ENCODE measurements around the gene RPN1.
A peak's percentile ranks its signal among the peaks of the same experiment; 100 is the strongest.

The RPN1 gene

DNA sequence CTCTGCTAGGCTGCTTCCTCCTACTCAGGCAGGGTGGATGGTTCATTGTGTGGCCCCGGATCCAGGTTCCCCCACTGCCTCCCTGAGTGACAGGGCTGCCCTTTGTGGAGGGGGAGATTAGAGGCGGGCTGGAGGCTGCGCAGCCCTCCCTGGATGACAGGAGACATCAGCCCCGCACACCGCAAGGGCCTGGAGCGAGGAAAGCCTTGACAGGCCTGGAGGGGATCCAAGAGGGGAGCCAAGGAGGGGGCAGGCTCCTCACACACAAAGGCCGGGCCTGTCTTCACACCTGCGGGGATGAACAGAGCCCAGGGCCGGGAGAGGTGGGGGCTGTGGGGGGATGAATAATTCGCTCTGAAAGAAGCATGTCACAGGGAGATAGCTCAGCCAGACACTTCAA lies 72.9 kb downstream of the RPN1 start:
- TF ChIP-seq, protein P1, sequence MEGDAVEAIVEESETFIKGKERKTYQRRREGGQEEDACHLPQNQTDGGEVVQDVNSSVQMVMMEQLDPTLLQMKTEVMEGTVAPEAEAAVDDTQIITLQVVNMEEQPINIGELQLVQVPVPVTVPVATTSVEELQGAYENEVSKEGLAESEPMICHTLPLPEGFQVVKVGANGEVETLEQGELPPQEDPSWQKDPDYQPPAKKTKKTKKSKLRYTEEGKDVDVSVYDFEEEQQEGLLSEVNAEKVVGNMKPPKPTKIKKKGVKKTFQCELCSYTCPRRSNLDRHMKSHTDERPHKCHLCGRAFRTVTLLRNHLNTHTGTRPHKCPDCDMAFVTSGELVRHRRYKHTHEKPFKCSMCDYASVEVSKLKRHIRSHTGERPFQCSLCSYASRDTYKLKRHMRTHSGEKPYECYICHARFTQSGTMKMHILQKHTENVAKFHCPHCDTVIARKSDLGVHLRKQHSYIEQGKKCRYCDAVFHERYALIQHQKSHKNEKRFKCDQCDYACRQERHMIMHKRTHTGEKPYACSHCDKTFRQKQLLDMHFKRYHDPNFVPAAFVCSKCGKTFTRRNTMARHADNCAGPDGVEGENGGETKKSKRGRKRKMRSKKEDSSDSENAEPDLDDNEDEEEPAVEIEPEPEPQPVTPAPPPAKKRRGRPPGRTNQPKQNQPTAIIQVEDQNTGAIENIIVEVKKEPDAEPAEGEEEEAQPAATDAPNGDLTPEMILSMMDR (IDR thresholded peaks at IDR 0.05; ENCODE audit: control extremely low read depth, extremely low read depth, low read depth, missing control alignments) = no peak
- no peak for DNase-seq (ENCODE audit: extremely low spot score)
- ChIA-PET POLR2A (no interaction called here), CTCF (no interaction called here)

- TF ChIP-seq, protein P1 (IDR thresholded peaks at IDR 0.05; ENCODE audit: control extremely low read depth, extremely low read depth, low read depth, missing control alignments) = no peak
- ChIA-PET CTCF (no interaction called here), POLR2A (no interaction called here)
- DNase-seq (ENCODE audit: extremely low spot score) = no peak
These were observed 74.3 kb downstream of the RPN1 start for GRCh38 chr3:128576290-128576689.

GRCh38 chr3:128575777-128576176 lies 74.8 kb downstream of the RPN1 start:
- POLR2A ChIA-PET = no interaction called here
- no peak for DNase-seq (ENCODE audit: extremely low spot score)
- TF ChIP-seq, protein P1 (IDR thresholded peaks at IDR 0.05; ENCODE audit: control extremely low read depth, extremely low read depth, low read depth, missing control alignments) = no peak
- CTCF ChIA-PET = no interaction called here

DNA sequence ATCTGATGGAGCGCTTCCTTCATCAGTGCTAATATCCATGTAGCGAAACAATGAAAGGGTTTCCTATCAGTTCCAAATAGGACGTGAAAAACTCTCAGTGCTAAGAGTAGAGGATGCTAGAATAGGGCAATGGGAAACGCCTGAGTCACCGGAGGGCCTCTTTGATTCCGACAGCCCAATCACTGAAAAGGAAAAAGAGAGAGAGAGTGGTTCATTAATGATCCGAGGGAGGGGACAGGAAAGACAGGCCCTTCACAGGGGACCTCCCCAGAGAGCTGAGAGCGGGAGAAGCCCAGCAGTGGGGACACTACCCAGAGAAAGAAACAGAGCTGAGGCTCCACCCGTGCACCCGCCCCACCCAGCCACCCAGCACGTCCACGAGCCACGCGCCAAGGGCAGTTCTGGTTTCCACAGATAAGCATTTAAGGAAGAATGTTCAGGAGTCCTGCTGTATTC lies 76.9 kb downstream of the RPN1 start:
- ChIA-PET CTCF (interaction anchor here (0.7 to 2.4 kb wide), 6 partner anchors 8 to 35 kb away, joined by 3 to 10 read pairs (median 7); no protein-coding TSS in a partner anchor), POLR2A (interaction anchor here (0.6 to 0.7 kb wide), 2 partner anchors 1284 to 1623 kb away, joined by 3 to 4 read pairs; no protein-coding TSS in a partner anchor)
- TF ChIP-seq, protein P1 (IDR thresholded peaks at IDR 0.05; ENCODE audit: control extremely low read depth, extremely low read depth, low read depth, missing control alignments) = no peak
- DNase-seq (ENCODE audit: extremely low spot score) = no peak

DNA sequence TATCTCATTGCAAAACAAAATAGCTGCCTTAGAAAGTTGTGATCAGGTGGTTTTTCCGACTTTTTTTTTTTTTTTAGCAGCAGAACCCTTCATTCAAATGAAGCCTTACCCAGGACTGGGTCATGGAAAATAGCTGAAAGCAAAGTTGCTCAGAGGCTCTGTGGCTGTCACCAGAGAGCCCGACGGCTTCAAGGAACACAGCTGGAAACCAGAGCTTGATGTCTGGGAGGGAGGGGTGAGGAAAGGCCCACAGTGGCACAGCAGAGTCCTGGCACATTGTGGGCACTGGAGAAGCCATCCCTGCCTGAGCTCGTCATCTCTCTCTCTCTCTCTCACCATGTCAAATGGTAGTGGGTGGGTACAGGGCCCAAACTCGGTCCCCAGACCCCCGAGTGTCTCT lies 77.5 kb downstream of the RPN1 start:
- ChIA-PET POLR2A (interaction anchor here (0.7 kb wide), 1 partner anchor 1285 kb away, joined by 4 read pairs; no protein-coding TSS in a partner anchor), CTCF (interaction anchor here (0.7 to 2.4 kb wide), 8 partner anchors 9 to 147 kb away, joined by 3 to 10 read pairs (median 6); no protein-coding TSS in a partner anchor)
- no peak for DNase-seq (ENCODE audit: extremely low spot score)
- TF ChIP-seq, protein P1 (IDR thresholded peaks at IDR 0.05; ENCODE audit: control extremely low read depth, extremely low read depth, low read depth, missing control alignments) = no peak

- POLR2A ChIA-PET = no interaction called here
- CTCF ChIA-PET = interaction anchor here (0.7 to 2.4 kb wide), 8 partner anchors 9 to 147 kb away, joined by 3 to 10 read pairs (median 6); no protein-coding TSS in a partner anchor
- peak; percentile 46 for DNase-seq (ENCODE audit: extremely low spot score)
These were observed 77.9 kb downstream of the RPN1 start for GRCh38 chr3:128572644-128573105.

More at GRCh38 chr3:128572644-128573105, 77.9 kb downstream of the RPN1 start:
- TF ChIP-seq, protein P1 (IDR thresholded peaks at IDR 0.05; ENCODE audit: control extremely low read depth, extremely low read depth, low read depth, missing control alignments) = no peak

Measured in GM10248 (cell line).